C1 segment of cervical spinal cord (tissue), 14 donors: ENCODE results near the gene ANO7.
A peak's percentile ranks its signal among the peaks of the same experiment; 100 is the strongest.

Experiments used
- DNase-seq, 14 donors: peaks; one replicate each; lab custom pipeline; 2025; lab: John Stamatoyannopoulos, UW

ANO7 gene

DNA sequence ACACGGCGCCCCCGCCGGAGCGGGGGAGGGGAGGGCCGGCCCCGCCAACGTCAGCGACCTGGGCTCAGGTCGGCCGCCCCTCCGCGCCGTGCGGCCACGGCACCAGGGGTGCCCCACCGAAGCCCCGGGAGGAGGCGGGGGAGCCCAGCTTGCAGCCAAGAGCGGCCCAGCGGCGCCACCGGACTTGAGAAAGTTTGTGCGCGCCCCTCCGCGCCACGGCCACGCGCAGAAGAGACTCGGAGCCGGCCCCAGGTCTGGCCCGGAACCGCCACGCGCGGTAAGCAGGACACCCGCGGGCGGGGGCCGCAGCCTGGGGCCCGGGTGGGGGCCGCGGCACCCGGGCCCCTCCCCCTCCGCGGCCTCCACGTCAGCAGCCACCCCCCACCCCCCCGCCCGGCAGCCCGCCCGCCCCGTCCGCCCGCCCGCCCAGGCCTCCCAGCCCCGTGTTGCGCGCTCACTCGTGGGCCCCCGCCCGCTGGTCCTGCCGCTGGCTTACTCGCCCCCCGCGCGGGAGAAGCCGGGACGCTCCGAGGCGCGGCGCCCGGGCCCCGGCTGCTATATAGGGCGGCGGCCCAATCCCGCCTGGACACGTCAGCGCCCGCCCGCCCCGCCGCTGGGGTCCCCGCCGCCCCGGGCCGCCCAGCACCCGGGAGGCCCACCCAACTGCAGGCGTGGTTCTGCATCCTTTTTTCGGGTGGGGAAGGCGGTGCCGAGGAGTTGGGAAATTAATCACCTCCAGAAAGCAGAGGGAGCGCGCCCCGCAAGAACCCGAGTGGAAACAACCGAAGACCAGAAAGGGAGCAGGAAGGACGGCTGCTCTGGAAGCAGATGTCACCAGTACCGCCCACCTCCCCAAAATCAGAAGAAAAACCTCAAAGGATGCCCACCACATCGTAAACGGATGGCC lies 84.1 kb downstream of the ANO7 start:
- peak in 11 of 14 donors; percentile 12 to 67 (median 41) for DNase-seq

DNA sequence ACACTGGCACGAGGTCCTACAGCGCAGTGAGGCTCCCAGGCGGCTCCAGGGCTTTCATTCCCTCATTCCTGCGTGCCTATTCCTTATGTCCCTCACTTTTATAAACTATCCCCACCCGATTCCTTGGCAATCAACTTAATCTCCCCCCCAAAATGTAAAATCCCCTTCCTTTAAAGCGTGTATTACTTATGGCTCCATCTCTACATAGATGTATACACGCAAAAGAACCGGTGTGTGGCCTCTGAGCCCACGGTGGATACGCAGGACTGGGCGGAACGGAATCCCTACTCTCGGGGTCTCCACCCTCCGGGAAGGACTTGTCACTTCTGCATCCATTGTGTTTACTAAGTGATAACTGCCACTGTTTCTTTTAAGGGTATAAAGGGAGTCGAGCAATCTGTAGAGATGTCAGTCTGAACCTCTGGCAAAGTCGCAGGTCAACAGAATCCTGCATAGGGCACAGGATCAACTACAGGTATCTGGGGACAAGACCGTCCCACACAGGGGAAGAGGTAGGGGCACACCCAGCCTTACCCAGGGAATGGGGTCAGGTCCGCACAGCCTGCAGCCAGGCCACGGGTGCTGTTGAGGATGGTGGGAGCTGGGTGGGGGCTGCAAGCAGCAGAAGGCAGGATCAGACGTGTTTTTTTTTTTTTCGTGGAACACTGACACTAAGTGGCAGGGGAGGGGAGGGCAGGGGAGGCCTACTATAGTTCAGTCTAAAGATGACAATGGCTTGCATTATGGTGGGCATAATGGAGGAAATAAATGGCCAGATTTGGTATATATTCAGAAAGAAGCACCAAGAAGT lies 84.9 kb downstream of the ANO7 start:
- no peak for DNase-seq

DNA sequence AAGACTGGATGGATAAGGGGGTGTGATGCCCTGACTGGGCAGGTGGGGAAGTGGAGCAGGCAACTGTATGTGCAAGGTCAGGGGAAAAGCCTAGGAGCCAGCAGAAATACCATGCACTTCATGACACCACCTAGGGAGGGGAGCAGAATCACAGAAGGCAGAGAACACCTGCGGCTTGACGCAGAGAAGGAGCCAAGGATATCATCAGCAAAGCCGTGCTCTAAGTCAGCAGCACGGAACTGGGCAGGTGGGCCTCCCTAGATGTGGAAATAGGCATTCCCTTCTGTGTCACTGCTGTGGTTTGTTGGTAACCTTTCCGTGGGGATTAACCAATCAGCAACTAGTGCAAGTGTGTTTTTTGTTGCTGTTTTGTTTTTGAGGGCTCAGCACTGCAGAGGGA lies 85.7 kb downstream of the ANO7 start:
- peak in 1 of 14 donors; percentile 6 for DNase-seq
